ENCODE data around the gene DMRT2. TPM values are rescaled to one million over a fixed set of nuclear protein-coding genes. Genes with fewer than 3 reads are reported as not detected.

The DMRT2 gene
- total and polyA plus RNA-seq, 4 donors: 0.03 TPM; not detected in 3

GRCh38 chr9:1028501-1029190 lies 21.5 kb upstream of the DMRT2 start:
- no peak for DNase-seq (ENCODE audit: low spot score)
- WGBS: 67% methylated on average over 8 of the region's 8 CpGs
- Histone ChIP-seq H3K36me3 (ENCODE audit: control insufficient read depth in 4 of 4, insufficient read depth in 3 of 4, low read depth in 1 of 4, low read length in 3 of 4) (no peaks in the 10 kb centered on the region), H3K27ac (ENCODE audit: low read depth in 1 of 2, low read length in 2 of 2) (no peak overlapping the region), H3K27me3 (ENCODE audit: control insufficient read depth in 4 of 4, insufficient read depth in 4 of 4, low read length in 3 of 4) (peaks cover 0 to 17% (median 2%) of the 10 kb centered on the region in 4 donors), H3K9ac (ENCODE audit: low read depth in 1 of 2, low read length in 2 of 2) (no peak overlapping the region), H3K4me3 (ENCODE audit: low read depth in 1 of 3, low read length in 3 of 3) (no peak overlapping the region), H3K9me3 (ENCODE audit: control insufficient read depth in 4 of 4, low read length in 3 of 4) (no peaks in the 10 kb centered on the region), H3K4me1 (ENCODE audit: control insufficient read depth in 4 of 4, insufficient read depth in 4 of 4, low read length in 3 of 4) (no peaks in the 10 kb centered on the region)
- TF ChIP-seq SP1 (IDR thresholded peaks at IDR 0.05): no peak
- no peak for TF ChIP-seq EGR1 (IDR thresholded peaks at IDR 0.05; ENCODE audit: low read depth in 2 of 2)
- no peak for TF ChIP-seq RAD21 (IDR thresholded peaks at IDR 0.05)
- TF ChIP-seq NR2F2 (IDR thresholded peaks at IDR 0.05): no peak
- TF ChIP-seq ATF3 (IDR thresholded peaks at IDR 0.05): no peak
- TF ChIP-seq YY1 (IDR thresholded peaks at IDR 0.05): no peak
- no peak for TF ChIP-seq HNF4A (conservative IDR thresholded peaks at IDR 0.05)
- no peak for TF ChIP-seq RXRA (IDR thresholded peaks at IDR 0.05)
- TF ChIP-seq HNF4G (IDR thresholded peaks at IDR 0.05): no peak
- no peak for TF ChIP-seq FOXA1 (IDR thresholded peaks at IDR 0.05)
- no peak for TF ChIP-seq FOXA2 (IDR thresholded peaks at IDR 0.05)
- TF ChIP-seq ZBTB33 (IDR thresholded peaks at IDR 0.05): no peak
- TF ChIP-seq GABPA (IDR thresholded peaks at IDR 0.05 in 1 of 2, conservative IDR thresholded peaks at IDR 0.05 in 1 of 2): no peak

GRCh38 chr9:1031951-1032601 lies 18.1 kb upstream of the DMRT2 start:
- Histone ChIP-seq H3K27ac (ENCODE audit: low read depth in 1 of 2, low read length in 2 of 2) (no peak overlapping the region), H3K9ac (ENCODE audit: low read depth in 1 of 2, low read length in 2 of 2) (no peak overlapping the region), H3K27me3 (ENCODE audit: control insufficient read depth in 4 of 4, insufficient read depth in 4 of 4, low read length in 3 of 4) (peaks cover 0 to 17% (median 2%) of the 10 kb centered on the region in 4 donors), H3K36me3 (ENCODE audit: control insufficient read depth in 4 of 4, insufficient read depth in 3 of 4, low read depth in 1 of 4, low read length in 3 of 4) (no peaks in the 10 kb centered on the region), H3K4me1 (ENCODE audit: control insufficient read depth in 4 of 4, insufficient read depth in 4 of 4, low read length in 3 of 4) (no peaks in the 10 kb centered on the region), H3K9me3 (ENCODE audit: control insufficient read depth in 4 of 4, low read length in 3 of 4) (no peaks in the 10 kb centered on the region), H3K4me3 (ENCODE audit: low read depth in 1 of 3, low read length in 3 of 3) (no peak overlapping the region)
- WGBS: 65% methylated on average over 14 of the region's 14 CpGs
- no peak for DNase-seq (ENCODE audit: low spot score)
- TF ChIP-seq RXRA (IDR thresholded peaks at IDR 0.05) (no peak), ZBTB33 (IDR thresholded peaks at IDR 0.05) (no peak), RAD21 (IDR thresholded peaks at IDR 0.05) (no peak), SP1 (IDR thresholded peaks at IDR 0.05) (no peak)

GRCh38 chr9:1034271-1034670 lies 15.9 kb upstream of the DMRT2 start:
- no peaks in the 10 kb centered on the region for H3K4me1 ChIP-seq (ENCODE audit: control insufficient read depth in 4 of 4, insufficient read depth in 4 of 4, low read length in 3 of 4)
- no peak overlapping the region for H3K4me3 ChIP-seq (ENCODE audit: low read depth in 1 of 3, low read length in 3 of 3)
- H3K9ac ChIP-seq (ENCODE audit: low read depth in 1 of 2, low read length in 2 of 2): no peak overlapping the region
- WGBS: 43% methylated on average over 3 of the region's 3 CpGs
- H3K36me3 ChIP-seq (ENCODE audit: control insufficient read depth in 4 of 4, insufficient read depth in 3 of 4, low read depth in 1 of 4, low read length in 3 of 4): no peaks in the 10 kb centered on the region
- DNase-seq (ENCODE audit: low spot score): no peak
- H3K27me3 ChIP-seq (ENCODE audit: control insufficient read depth in 4 of 4, insufficient read depth in 4 of 4, low read length in 3 of 4): peaks cover 0 to 17% (median 3%) of the 10 kb centered on the region in 4 donors
- no peaks in the 10 kb centered on the region for H3K9me3 ChIP-seq (ENCODE audit: control insufficient read depth in 4 of 4, low read length in 3 of 4)
- no peak overlapping the region for H3K27ac ChIP-seq (ENCODE audit: low read depth in 1 of 2, low read length in 2 of 2)
- no peak for TF ChIP-seq ATF3 (IDR thresholded peaks at IDR 0.05)
- no peak for TF ChIP-seq EGR1 (IDR thresholded peaks at IDR 0.05; ENCODE audit: low read depth in 2 of 2)
- no peak for TF ChIP-seq CTCF (IDR thresholded peaks at IDR 0.05; ENCODE audit: low read depth, low read length, missing input control)
- no peak for TF ChIP-seq YY1 (IDR thresholded peaks at IDR 0.05)
- no peak for TF ChIP-seq JUND (IDR thresholded peaks at IDR 0.05)
- TF ChIP-seq REST (IDR thresholded peaks at IDR 0.05): no peak
- no peak for TF ChIP-seq RXRA (IDR thresholded peaks at IDR 0.05)
